ENCODE results near the gene ARHGEF16. TPM values are rescaled to one million over a fixed set of nuclear protein-coding genes. Genes with fewer than 3 reads are reported as not detected.

ARHGEF16 gene
- polyA plus RNA-seq, 4 donors, result 15.2 to 24.2 (median 21.8) TPM

DNA sequence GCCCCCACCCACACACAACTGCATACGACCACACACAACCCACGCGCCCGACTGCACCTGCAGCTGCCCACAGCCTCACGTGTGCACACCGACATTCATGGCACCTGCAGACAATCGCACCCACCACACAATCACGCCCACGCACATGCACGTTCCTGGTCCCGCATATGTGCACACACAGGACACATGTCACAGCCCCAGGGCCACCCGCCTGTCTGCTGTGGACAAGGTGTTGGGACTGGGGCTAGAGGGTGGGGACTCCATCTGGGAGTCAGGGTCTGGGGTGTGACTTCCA lies 56.4 kb downstream of the ARHGEF16 start:
- no peak for DNase-seq (ENCODE audit: low read depth in 4 of 4, low spot score in 2 of 4)

DNA sequence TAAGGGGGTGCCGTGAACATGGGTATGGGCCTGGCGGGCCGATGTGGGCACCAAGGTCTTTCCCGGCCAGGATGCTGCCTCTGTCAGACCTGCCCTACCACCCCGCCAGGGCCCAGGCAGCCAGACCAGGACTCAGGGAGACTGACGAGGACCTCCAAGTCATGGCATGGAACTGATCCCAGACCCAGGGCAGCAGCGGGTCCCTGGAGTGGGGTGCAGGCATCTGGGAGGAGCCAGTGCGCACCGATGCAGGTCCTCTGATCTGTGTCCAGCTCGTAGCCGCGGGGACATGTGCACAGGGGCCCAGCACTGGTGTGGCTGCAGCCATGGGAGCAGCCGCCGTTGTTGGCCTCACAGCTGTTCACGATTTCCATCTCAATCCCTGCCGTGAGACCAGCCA lies 56.8 kb downstream of the ARHGEF16 start:
- no peak for DNase-seq (ENCODE audit: low read depth in 4 of 4, low spot score in 2 of 4)

GRCh38 chr1:3511856-3512255 lies 57.4 kb downstream of the ARHGEF16 start:
- DNase-seq (ENCODE audit: low read depth in 4 of 4, low spot score in 2 of 4), result no peak

DNA sequence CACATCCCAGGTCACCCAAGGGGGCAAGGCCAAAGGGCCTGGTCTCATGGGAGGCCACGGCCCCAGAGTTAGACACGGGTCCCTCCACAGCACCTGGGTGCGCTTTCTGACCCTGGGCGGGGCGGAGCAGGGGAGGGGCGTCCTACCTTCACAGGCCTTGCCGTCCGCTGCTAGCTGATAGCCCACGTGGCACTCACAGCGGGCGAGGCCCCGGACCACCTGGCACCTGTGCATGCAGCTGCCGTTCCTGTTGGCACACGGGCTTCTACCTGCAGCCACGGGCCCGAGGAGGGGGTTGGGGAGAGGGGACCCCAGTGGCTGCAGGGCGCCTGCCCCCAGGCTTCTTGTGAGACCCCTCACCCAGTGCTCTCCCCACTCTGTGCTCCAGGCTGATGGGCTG lies 59.9 kb downstream of the ARHGEF16 start:
- no peak for DNase-seq (ENCODE audit: low read depth in 4 of 4, low spot score in 2 of 4)

- no peak for DNase-seq (ENCODE audit: low read depth in 4 of 4, low spot score in 2 of 4)
These were observed 60.8 kb downstream of the ARHGEF16 start for GRCh38 chr1:3515272-3515671.

- no peak for DNase-seq (ENCODE audit: low read depth in 4 of 4, low spot score in 2 of 4)
These were observed 61.5 kb downstream of the ARHGEF16 start for GRCh38 chr1:3515774-3516480.

DNA sequence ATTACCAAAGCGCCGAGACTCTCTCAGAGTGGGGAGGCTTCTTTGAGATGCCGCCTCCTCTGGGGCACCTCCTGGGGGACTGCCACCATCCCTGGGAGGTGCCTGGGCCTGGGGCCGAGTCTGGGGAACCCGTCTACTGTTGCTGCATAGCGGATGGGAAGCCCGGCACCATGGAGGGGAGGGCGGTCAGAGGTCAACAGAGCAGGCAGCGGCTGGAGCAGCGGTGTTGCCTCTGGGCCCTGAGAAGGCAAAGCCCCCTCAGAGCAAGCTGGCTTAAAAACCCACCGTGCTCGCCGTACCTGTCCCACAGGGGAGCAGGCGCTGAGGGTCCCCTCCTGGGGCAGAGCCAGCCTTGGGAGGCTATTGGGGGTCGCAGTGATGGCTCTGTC lies 62.0 kb downstream of the ARHGEF16 start:
- DNase-seq (ENCODE audit: low read depth in 4 of 4, low spot score in 2 of 4), result no peak

DNA sequence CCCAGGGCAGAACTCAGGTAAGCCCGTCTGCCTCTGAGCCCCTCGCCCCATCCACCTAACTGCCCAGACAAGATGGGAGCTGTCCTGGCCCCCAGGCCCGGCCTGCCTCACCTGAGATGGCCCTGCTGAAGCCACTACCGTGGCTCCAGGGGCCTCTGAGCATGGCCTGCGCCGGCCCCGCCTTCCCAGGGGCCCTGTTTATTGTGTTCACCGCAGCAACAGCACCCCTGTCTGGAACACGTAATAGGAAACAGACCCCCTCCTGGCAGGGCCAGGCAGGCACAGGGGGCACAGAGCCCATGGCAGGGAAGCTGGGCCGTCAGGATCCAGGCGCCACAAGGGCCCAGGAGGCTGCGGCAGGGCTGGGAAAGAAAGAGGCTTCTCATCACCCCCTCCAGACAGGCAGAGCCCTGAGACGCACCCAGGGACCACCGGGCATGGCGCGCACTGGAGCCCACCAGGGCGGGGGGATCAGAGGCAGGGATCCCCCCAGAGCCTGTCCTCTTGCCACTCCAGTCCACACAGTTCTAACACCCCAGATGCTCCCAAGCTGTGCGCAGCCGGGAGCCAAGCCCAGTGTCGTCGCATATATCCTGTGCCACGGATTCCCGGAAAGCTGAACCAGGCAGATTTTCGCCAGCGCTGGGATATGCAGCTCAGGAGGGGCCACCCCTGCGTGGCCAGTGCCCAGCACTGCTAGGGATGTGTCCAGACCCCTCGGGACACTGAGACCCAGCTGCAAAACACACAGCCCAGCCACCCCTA lies 62.6 kb downstream of the ARHGEF16 start:
- DNase-seq (ENCODE audit: low read depth in 4 of 4, low spot score in 2 of 4), result no peak

DNA sequence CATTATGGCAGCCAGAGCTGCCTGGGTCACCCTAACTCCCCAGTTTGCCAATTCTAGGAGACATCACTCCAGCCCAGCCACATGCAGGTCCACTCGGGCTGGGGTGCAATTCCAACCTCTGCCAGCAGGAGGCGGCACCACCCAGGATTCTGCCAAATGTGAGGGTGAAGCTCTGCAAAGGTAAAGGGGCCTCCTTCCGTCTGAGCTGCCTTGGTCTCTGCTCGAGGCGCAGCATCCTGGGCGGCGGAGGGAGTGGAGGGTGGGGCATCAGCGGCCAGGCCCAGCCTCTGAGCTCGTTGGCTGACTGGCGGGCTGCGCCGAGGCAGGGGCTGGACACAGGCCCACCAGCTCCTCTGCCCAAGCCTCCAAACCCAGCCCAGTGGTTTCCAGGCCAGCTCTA lies 63.8 kb downstream of the ARHGEF16 start:
- DNase-seq (ENCODE audit: low read depth in 4 of 4, low spot score in 2 of 4), result no peak

DNA sequence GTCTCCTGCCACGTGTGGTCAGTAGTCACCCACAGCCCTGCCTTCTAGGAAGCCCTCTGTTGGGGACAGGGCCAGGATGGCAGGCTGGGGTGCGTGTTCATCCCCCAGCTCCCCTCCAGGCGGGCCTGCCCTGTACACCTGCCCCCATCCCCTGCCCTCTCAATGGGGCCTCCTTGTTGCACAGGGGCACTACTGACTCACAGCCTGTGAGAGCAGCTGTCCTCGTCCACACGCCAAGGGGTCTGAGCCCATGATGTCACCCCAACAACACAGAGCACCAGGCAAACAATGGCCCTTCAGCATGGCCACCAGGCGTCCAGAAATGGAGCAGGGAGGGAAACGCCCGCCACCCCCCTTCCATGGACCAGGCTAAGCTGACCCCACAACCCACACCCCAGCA lies 64.3 kb downstream of the ARHGEF16 start:
- no peak for DNase-seq (ENCODE audit: low read depth in 4 of 4, low spot score in 2 of 4)

DNA sequence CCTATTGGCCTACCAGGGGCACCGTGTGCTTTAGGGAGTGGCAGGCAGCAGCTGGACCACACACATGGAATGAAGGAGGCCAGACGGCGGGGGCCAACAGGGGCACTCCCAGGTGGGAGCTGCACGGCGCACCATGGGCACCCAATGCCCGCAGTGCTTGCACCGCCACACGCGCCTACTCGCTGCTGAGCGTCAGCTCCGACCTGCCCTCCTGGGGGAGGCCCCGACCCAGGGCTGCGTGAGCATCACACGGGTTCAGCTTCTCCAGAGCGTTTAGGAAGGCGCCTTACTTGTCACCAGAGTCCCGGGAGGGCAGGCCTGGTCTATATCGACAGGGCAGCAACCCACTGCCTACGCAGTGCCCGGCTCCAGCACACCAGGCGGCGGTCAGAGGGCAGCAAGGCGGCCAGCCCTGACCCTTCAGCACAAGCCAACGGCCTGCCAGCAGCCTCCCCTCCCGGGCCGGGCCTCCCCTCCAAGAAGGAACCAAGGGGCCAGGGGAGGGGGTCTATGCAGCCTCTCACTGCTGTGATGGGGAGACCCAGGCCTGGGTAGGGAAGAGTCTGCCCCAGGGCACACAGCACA lies 64.9 kb downstream of the ARHGEF16 start:
- DNase-seq (ENCODE audit: low read depth in 4 of 4, low spot score in 2 of 4), result no peak

GRCh38 chr1:3520419-3521378 lies 66.2 kb downstream of the ARHGEF16 start:
- no peak for DNase-seq (ENCODE audit: low read depth in 4 of 4, low spot score in 2 of 4)

- no peak for DNase-seq (ENCODE audit: low read depth in 4 of 4, low spot score in 2 of 4)
These were observed 67.0 kb downstream of the ARHGEF16 start for GRCh38 chr1:3521426-3521825.

- no peak for DNase-seq (ENCODE audit: low read depth in 4 of 4, low spot score in 2 of 4)
These were observed 67.6 kb downstream of the ARHGEF16 start for GRCh38 chr1:3522112-3522511.

DNA sequence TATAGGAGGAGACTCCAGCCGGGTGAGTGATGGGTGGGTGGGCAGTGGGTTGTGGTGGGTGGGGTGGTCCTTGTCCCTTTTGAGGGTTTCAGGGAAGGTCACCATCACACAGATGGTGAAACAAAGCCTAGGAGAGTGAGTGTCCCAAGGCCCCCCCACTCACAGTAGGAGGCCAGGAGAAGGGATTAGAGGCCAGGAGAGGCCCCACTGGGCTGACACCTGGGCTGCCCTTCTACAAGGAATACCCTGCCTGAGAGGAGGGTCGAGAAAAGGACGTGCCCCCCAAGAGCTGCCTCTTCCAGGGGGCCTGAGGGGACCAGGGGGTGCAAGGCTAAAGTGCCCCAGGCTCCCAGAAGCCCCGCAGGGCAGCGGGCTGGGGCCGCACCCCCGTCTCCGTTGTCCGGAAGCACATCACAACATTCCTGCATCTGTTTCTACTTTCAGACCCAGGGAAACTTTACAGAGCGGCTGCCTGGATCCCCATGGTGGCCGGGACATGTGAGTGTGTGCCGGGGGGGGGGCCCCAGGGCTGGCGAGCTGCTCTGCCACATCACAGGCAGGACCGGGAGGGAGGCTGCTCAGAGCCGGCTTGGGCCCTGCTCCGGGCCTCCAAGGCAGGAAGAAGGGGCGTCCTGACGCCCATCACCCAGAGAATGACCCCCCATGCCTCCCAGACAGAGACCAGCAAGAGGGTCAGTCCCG lies 68.2 kb downstream of the ARHGEF16 start:
- DNase-seq (ENCODE audit: low read depth in 4 of 4, low spot score in 2 of 4), result no peak

DNA sequence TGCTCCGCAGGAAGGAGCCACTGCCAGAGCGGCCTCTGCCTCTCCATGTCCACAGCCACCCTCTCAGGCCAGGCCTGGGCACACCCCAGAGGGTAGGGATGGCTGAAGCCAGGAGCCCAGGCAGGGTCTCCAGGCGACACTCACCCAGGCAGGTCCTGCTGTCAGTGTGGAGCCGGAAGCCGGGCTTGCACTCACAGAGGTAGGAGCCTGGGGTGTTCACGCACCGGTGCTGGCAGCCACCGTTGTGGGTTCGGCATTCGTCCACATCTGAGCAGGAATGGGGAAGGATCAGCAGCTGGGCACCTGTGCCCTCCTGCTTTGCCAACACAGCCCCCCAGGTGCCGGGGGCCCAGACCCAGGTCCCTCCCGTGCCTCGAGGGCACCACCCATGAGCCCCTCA lies 69.5 kb downstream of the ARHGEF16 start:
- no peak for DNase-seq (ENCODE audit: low read depth in 4 of 4, low spot score in 2 of 4)

DNA sequence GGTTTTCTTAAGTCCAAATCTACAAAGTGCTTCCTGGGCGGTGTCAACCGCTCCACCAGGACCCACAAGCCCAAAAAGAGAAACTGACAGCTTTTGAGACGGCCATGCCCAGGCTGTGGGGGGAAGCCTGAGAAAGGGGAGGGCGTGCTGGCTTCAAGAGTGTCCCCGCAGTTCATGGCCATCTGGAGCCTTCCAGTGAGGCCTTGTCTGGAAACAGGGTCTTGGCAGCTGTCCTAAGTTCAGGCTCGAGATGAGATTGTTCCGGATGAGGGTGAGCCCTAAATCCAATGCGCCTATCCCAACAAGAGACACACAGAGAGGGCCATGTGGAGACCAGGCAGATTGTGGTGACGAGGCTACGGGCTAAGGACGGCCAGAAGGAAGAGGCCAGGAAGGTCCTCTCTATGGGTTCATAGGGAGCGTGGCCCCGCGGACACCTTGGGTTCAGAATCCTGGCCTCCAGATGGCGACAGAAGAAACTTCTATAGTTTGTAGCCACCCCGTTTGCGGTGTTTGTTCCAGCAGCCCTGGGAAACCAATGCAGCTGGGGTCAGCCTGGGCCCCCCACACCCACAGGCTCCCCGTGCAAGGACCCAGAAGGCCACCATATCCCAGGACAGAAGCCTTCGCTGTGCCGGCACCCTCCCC lies 70.2 kb downstream of the ARHGEF16 start:
- DNase-seq (ENCODE audit: low read depth in 4 of 4, low spot score in 2 of 4), result no peak

DNA sequence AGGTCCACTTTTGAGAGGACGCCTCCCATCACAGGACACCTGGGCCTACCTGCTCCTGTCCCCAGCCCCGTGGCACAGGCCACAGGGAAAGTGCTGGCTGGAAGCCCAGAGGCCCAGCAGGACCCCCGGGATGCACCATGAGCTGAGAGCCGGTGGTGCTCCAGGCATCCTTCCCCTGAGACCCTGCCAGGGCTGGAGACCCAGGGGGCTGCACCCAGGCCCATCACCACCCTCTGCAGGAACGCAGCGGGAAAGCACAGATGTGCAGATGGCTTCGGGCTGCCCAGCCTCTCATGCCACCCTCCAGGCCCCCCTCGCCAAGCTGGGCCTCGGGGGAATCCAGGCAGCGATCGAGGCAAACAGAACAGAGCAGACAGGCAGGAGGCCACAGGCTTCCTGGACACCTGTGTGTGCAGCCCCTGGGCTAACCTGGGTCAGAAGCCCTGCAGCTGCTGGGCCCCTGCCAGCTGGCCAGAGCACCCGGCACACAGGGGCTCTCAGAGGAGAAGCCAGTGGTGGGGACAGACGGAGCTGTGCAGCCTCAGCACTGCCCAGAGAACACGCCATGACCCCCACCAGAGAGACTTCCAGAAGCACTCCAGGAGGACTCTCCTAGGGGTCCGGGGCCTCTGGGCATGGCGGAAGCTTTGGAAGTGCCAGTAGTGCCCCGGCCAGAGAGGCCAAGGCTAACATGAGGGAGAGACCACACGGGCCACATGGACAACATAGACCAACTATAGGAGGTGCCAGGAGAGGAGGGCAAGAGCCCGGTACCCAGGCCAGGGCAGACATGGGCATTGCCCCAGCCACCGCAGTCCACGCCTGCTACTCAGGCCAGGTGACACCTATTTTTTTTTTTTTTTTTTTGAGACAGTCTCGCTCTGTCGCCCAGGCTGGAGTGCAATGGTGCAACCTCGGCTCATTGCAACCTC lies 71.4 kb downstream of the ARHGEF16 start:
- DNase-seq (ENCODE audit: low read depth in 4 of 4, low spot score in 2 of 4), result no peak

- DNase-seq (ENCODE audit: low read depth in 4 of 4, low spot score in 2 of 4), result no peak
These were observed 73.3 kb downstream of the ARHGEF16 start for GRCh38 chr1:3527774-3528173.
